Mucosa of descending colon (tissue), 3 donors: Measurements from ENCODE around the gene OR2AK2. TPM values are rescaled to one million over a fixed set of nuclear protein-coding genes. Genes with fewer than 3 reads are reported as not detected.

ENCODE experiments used
- ATAC-seq: fragments of 200-7000 bp; cut with Tn5 transposase; one replicate; pipeline ENCODE4 v1.9.1; 2020; ENCODE audit warnings: mild to moderate bottlenecking, moderate library complexity
- DNase-seq, 3 donors: peaks; one replicate each; pipeline ENCODE4 v3.0.0-alpha.2; 2020
- H3K36me3 ChIP-seq: fragments of 200-600 bp; one replicate; pipeline ENCODE4 v1.8.0; 2021; ENCODE audit warnings: low read depth, mild to moderate bottlenecking
- H3K4me1 ChIP-seq: fragments of 200-600 bp; one replicate; pipeline ENCODE4 v1.8.0; 2021; ENCODE audit warnings: low read depth, mild to moderate bottlenecking
- H3K4me3 ChIP-seq: fragments of 200-600 bp; one replicate; pipeline ENCODE4 v1.8.0; 2021; ENCODE audit warnings: mild to moderate bottlenecking
- H3K9me3 ChIP-seq: fragments of 200-600 bp; one replicate; pipeline ENCODE4 v1.8.0; 2021; ENCODE audit warnings: mild to moderate bottlenecking
- CTCF ChIP-seq: fragments of 200-600 bp; IDR thresholded peaks from one replicate; pipeline ENCODE4 v1.8.0; 2022; ENCODE audit warnings: antibody characterized with exemption, mild to moderate bottlenecking
- intact Hi-C, 2 donors: fragments of 100-400 bp; cut with DNase I in 1 of 2; cut with micrococcal nuclease in 1 of 2; formaldehyde crosslinking; loops; one replicate each; pipeline versions ENCODE4 v1.11.0 to v1.11.1; 2022; cut with DNase I, micrococcal nuclease
- total RNA-seq, 3 donors: library from RNA; stranded (reverse); fragmentation: NEBNext Ultra II Directional in 2 of 3; extraction: Animal tissue kit (Norgen Biotek cat#: 25700) in 2 of 3; gene quantifications; one replicate each; pipeline versions ENCODE4 v1.2.1 to v1.2.4, GENCODE V29; 2021 to 2023
- donor health status: DM: no; HTN: no; CAD: no; lungs with moderate emphysema.
- donor health status: DM: no; HTN: no; CAD: no.
- donor health status: DM: no; HTN: yes; CAD: no.

The OR2AK2 gene
- total RNA-seq, 3 donors from 2014 or later: not detected

GRCh38 chr1:247962911-247963588 lies 2.0 kb upstream of the OR2AK2 start:
- no peak for DNase-seq
- intact Hi-C loops: no loop called here
- Histone ChIP-seq H3K9me3 (peaks cover 4% of the 10 kb centered on the region), H3K36me3 (no peaks in the 10 kb centered on the region), H3K4me3 (no peak overlapping the region), H3K4me1 (no peaks in the 10 kb centered on the region)
- ATAC-seq: no peak
- TF ChIP-seq CTCF: no peak

- Histone ChIP-seq H3K36me3 (no peaks in the 10 kb centered on the region), H3K4me3 (no peak overlapping the region), H3K4me1 (no peaks in the 10 kb centered on the region), H3K9me3 (peaks cover 17% of the 10 kb centered on the region)
- ATAC-seq (no peak), DNase-seq (no peak)
- intact Hi-C loops: no loop called here
- TF ChIP-seq CTCF: no peak
These were observed 1.6 kb downstream of the OR2AK2 start for GRCh38 chr1:247966532-247967204.

- DNase-seq: no peak
- Histone ChIP-seq H3K4me3 (no peak overlapping the region), H3K9me3 (peaks cover 34% of the 10 kb centered on the region), H3K4me1 (no peaks in the 10 kb centered on the region), H3K36me3 (no peaks in the 10 kb centered on the region)
- no peak for ATAC-seq
- intact Hi-C loops: no loop called here
- no peak for TF ChIP-seq CTCF
These were observed 28.0 kb downstream of the OR2AK2 start for GRCh38 chr1:247992986-247993385.

GRCh38 chr1:247998811-247999210 lies 33.8 kb downstream of the OR2AK2 start:
- intact Hi-C loops: no loop called here
- Histone ChIP-seq H3K4me1 (no peaks in the 10 kb centered on the region), H3K36me3 (no peaks in the 10 kb centered on the region), H3K4me3 (no peak overlapping the region), H3K9me3 (peaks cover 20% of the 10 kb centered on the region)
- ATAC-seq (no peak), DNase-seq (no peak)
- no peak for TF ChIP-seq CTCF

GRCh38 chr1:248000169-248000568 lies 35.1 kb downstream of the OR2AK2 start:
- no peak for ATAC-seq

More at GRCh38 chr1:248000169-248000568, 35.1 kb downstream of the OR2AK2 start:
- TF ChIP-seq CTCF: no peak
- Histone ChIP-seq H3K9me3 (peaks cover 21% of the 10 kb centered on the region), H3K36me3 (no peaks in the 10 kb centered on the region), H3K4me1 (no peaks in the 10 kb centered on the region), H3K4me3 (no peak overlapping the region)
- DNase-seq: no peak
- intact Hi-C loops: no loop called here
